ENCODE results near the gene GUCD1.

GUCD1 gene

GRCh38 chr22:24521791-24522245 is 33.1 kb downstream of the GUCD1 start:
- no peak overlapping the region for H3K4me3 ChIP-seq (ENCODE audit: low read depth, low read length)
- peak; percentile 94 for DNase-seq (ENCODE audit: low read depth)
- peak; percentile 88 for TF ChIP-seq CTCF (IDR thresholded peaks at IDR 0.05; ENCODE audit: control insufficient read depth, extremely low read depth, insufficient read depth)

DNA sequence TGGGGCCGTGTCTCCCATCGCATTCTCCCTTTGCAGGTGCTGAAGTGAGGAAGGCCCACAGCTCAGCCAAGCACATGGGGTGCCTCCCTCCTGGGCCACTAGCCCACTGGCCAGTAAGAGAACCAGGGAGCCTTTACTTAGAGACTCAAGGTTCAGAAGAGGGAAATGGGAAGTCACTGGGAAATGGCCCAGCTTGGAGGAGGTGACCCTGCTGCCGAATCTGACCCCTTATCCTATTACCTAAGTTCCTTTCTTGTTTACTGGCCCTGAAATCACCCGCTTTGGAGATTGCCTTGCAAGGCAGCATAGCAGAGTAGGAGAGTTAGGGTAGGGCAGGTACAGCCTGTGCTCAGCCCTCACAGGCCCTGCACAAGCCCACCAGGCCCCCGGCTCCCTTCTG is 35.4 kb downstream of the GUCD1 start:
- no peak for TF ChIP-seq CTCF (IDR thresholded peaks at IDR 0.05; ENCODE audit: control insufficient read depth, extremely low read depth, insufficient read depth)
- no peak overlapping the region for H3K4me3 ChIP-seq (ENCODE audit: low read depth, low read length)
- no peak for DNase-seq (ENCODE audit: low read depth)

- no peak overlapping the region for H3K4me3 ChIP-seq (ENCODE audit: low read depth, low read length)
- TF ChIP-seq CTCF (IDR thresholded peaks at IDR 0.05; ENCODE audit: control insufficient read depth, extremely low read depth, insufficient read depth) = no peak
- no peak for DNase-seq (ENCODE audit: low read depth)
These were observed 36.0 kb downstream of the GUCD1 start for GRCh38 chr22:24518771-24519485.

- no peak overlapping the region for H3K4me3 ChIP-seq (ENCODE audit: low read depth, low read length)
- no peak for DNase-seq (ENCODE audit: low read depth)
- no peak for TF ChIP-seq CTCF (IDR thresholded peaks at IDR 0.05; ENCODE audit: control insufficient read depth, extremely low read depth, insufficient read depth)
These were observed 36.7 kb downstream of the GUCD1 start for GRCh38 chr22:24518228-24518627.

DNA sequence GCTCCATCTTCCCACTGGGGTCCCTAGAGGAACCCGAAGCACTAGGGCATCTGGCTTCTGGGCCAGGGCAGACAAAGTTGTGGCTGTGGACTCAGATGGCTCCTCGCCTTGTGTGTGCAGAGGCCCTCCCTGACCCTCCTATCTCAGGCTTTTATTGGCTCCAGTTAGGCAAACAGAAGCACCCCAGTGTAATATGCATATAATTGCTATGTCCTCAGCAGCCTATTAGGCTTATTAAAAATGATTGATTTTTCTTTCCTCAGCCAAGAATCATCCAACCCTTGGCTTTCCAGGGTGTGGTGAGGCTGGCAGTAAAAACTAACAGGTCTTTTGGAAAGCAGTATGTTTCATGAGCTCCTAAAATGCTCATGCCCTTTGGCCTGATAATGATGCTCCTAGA is 37.5 kb downstream of the GUCD1 start:
- TF ChIP-seq CTCF (IDR thresholded peaks at IDR 0.05; ENCODE audit: control insufficient read depth, extremely low read depth, insufficient read depth) = no peak
- H3K4me3 ChIP-seq (ENCODE audit: low read depth, low read length) = no peak overlapping the region
- no peak for DNase-seq (ENCODE audit: low read depth)

DNA sequence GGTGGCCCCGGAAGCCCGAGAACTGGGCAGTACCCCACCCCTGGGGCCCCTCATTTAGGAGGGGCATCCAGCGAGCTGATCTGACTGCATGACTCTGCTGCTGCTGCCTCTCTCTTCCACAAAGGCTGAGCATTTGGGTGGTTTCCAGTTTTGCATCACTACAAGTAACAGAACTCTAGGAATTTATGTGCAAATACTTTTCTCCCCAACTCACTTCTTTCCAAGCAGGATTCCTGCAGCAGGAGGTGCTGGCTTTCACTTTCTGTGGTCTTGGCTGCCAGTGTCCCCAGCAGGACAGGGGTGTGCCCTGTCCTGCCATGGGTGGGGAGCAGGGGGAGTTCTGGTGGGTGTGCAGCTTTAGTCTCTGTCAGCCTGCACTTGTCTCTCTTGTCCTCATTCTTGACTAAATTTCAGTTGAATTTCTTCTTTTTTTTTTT is 38.6 kb downstream of the GUCD1 start:
- no peak for DNase-seq (ENCODE audit: low read depth)
- TF ChIP-seq CTCF (IDR thresholded peaks at IDR 0.05; ENCODE audit: control insufficient read depth, extremely low read depth, insufficient read depth) = no peak
- no peak overlapping the region for H3K4me3 ChIP-seq (ENCODE audit: low read depth, low read length)

DNA sequence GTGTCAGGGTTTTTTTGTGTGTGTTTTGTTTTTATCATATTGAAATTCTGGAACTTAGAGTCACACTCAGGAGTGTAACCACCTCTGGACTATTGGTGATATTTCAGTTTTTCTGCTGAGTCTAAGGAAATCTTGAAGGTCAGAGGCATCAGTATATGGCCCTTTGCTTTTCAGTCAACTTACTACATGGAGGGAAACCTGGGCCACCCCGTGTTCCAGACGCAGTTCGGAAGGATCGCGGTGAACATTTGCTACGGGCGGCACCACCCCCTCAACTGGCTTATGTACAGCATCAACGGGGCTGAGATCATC is 40.0 kb downstream of the GUCD1 start:
- no peak for TF ChIP-seq CTCF (IDR thresholded peaks at IDR 0.05; ENCODE audit: control insufficient read depth, extremely low read depth, insufficient read depth)

More for the DNA sequence above, 40.0 kb downstream of the GUCD1 start:
- no peak overlapping the region for H3K4me3 ChIP-seq (ENCODE audit: low read depth, low read length)
- no peak for DNase-seq (ENCODE audit: low read depth)

Data from LNCaP clone FGC (cell line).